Measurements from ENCODE around the gene ENPP4.

- TF ChIP-seq CTCF (conservative IDR thresholded peaks at IDR 0.05; ENCODE audit: low read depth, low read length) (no peak), EZH2phosphoT487 (IDR thresholded peaks at IDR 0.05; ENCODE audit: borderline replicate concordance, low read length) (no peak), EZH2 (IDR thresholded peaks at IDR 0.05; ENCODE audit: low read length, unreplicated experiment) (no peak)
Observed at GRCh38 chr6:46118836-46119235, 11.0 kb upstream of the ENPP4 start.

All from PC-3 (cell line).